Lower leg skin (tissue), 4 donors: ENCODE data around the gene NHLRC2. TPM values are rescaled to one million over a fixed set of nuclear protein-coding genes. Genes with fewer than 3 reads are reported as not detected.

Source experiments
- DNase-seq, 2 donors: peaks; one replicate each; pipeline ENCODE4 v3.0.0-alpha.2; 2019; ENCODE audit warnings: low spot score in 2 of 2
- H3K4me3 ChIP-seq: fragments of 200-600 bp; sonication (generic); 2 replicates; pipeline ENCODE4 v1.5.1; 2017; ENCODE audit warnings: mild to moderate bottlenecking, low read depth; ENCODE audit not compliant: poor library complexity, severe bottlenecking
- CTCF ChIP-seq, 3 donors: fragments of 450-650 bp; IDR thresholded peaks; one replicate each; pipeline ENCODE4 v1.5.1; 2016; ENCODE audit warnings: antibody characterized with exemption in 3 of 3, mild to moderate bottlenecking in 3 of 3, moderate library complexity in 2 of 3
- POLR2A ChIP-seq, 2 donors: fragments of 450-650 bp; IDR thresholded peaks; one replicate each; pipeline ENCODE4 v1.6.1; 2016 to 2017; ENCODE audit warnings: antibody characterized with exemption in 2 of 2, mild to moderate bottlenecking in 1 of 2, moderate library complexity in 1 of 2
- WGBS, 2 donors: methylation state at CpG; one replicate each; pipeline ENCODE4 v1.1.5; 2018; 5-methylcytosine and 5-hydroxymethylcytosine counted together
- intact Hi-C: fragments of 100-400 bp; cut with DNase I; formaldehyde crosslinking; loops from one replicate; pipeline ENCODE4 v1.15.0; 2023; ENCODE audit warnings: low total_unique reads
- total RNA-seq, 4 donors: library from RNA; depleted of rRNA; stranded (reverse); fragments of >200 nt; gene quantifications; one replicate each; pipeline ENCODE4 v1.1.0, GENCODE V29; 2016

The NHLRC2 gene
- total RNA-seq, 4 donors from 2014 or later = 18.9 to 71.2 (median 48.0) TPM

GRCh38 chr10:113907166-113907565, 52.7 kb downstream of the NHLRC2 start:
- 79 to 86% methylated on average over 3 of the region's 3 CpGs for WGBS, 2 donors
- no peak for TF ChIP-seq POLR2A (IDR thresholded peaks at IDR 0.05)
- TF ChIP-seq CTCF (IDR thresholded peaks at IDR 0.05) = no peak
- DNase-seq = no peak
- H3K4me3 ChIP-seq = no peak overlapping the region
- intact Hi-C loops = no loop called here

DNA sequence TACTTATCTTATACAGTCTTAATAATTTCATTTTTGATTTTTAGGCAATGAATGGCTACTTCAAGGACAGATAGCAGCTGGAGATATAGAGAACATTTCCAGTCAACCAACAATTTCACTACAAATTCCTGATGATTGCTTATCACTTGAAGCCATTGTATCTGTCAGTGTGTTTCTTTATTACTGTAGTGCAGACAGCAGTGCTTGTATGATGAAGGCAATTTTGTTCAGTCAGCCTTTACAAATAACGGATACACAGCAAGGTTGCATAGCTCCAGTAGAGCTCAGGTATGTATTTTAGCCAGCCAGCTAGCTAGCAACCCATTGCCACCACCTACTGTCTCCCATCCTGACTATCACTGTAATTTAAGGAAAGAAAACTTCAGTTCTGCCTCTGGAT, 53.8 kb downstream of the NHLRC2 start:
- WGBS, 2 donors = 90 to 100% methylated on average over 1 of the region's 1 CpG
- no peak for DNase-seq
- intact Hi-C loops = no loop called here
- no peak for TF ChIP-seq POLR2A (IDR thresholded peaks at IDR 0.05)
- no peak for TF ChIP-seq CTCF (IDR thresholded peaks at IDR 0.05)
- no peak overlapping the region for H3K4me3 ChIP-seq

DNA sequence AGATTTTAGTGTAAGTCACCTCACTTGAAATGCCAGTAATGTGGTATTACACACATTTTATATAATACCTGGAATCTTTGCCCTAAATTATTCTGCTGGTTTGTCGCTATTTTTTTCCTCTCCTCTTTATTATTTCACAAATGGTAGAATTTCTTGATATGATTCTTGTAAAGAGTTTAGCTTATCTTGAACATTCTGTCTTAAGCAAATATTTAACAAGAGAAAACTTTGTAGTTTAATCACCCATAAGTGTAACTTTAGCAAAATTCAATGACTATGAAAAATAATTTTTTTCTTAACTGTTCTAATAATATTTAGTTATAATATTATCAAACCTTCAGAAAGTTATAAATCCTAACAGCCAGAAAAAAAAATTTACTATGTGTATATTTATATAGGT, 56.7 kb downstream of the NHLRC2 start:
- 91 to 96% methylated on average over 1 of the region's 1 CpG for WGBS, 2 donors
- no peak overlapping the region for H3K4me3 ChIP-seq
- intact Hi-C loops = no loop called here
- TF ChIP-seq CTCF (IDR thresholded peaks at IDR 0.05) = no peak
- TF ChIP-seq POLR2A (IDR thresholded peaks at IDR 0.05) = no peak
- no peak for DNase-seq

DNA sequence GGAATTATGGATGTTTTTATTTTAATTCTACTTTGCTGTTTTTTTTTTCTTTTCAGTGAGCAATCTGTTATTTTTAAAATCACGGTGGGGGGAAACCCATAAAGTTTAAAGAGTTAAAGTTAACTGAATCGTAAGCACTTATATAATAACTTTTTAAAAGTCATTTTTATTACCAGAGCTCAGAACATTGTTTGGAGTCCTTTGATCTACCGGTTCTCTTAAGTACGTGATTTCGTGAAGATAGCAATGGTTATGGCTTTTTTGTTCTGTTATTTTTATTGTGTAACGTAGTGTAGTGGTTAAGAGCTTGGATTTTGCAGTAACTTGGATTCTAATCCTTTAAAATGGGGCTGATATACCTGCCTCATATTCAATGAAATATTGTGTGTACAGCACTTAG, 57.4 kb downstream of the NHLRC2 start:
- no peak for TF ChIP-seq CTCF (IDR thresholded peaks at IDR 0.05)
- no peak for TF ChIP-seq POLR2A (IDR thresholded peaks at IDR 0.05)
- 93 to 94% methylated on average over 6 of the region's 6 CpGs for WGBS, 2 donors
- intact Hi-C loops = no loop called here
- no peak overlapping the region for H3K4me3 ChIP-seq
- no peak for DNase-seq

DNA sequence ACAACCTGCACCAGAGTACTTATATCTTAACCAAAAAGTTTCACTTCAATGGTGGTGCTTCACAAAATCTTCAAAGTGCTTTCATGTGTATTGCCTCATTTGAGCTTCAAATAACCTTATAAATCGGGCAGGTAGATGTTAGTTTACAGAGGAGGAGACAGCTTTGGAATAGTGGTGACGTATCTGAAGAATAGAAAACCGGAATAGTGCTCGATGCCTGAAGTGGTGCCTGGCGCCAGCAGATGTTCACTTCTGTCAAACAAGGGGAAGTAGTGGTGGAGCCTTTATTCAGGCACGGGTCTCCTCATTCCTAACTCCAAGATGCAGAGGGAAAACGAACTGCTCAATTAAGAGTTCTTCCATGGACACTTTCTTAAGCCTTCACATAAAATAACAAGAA, 58.1 kb downstream of the NHLRC2 start:
- 92 to 96% methylated on average over 7 of the region's 7 CpGs for WGBS, 2 donors
- H3K4me3 ChIP-seq = no peak overlapping the region
- no peak for DNase-seq
- TF ChIP-seq CTCF (IDR thresholded peaks at IDR 0.05) = no peak
- intact Hi-C loops = no loop called here

DNA sequence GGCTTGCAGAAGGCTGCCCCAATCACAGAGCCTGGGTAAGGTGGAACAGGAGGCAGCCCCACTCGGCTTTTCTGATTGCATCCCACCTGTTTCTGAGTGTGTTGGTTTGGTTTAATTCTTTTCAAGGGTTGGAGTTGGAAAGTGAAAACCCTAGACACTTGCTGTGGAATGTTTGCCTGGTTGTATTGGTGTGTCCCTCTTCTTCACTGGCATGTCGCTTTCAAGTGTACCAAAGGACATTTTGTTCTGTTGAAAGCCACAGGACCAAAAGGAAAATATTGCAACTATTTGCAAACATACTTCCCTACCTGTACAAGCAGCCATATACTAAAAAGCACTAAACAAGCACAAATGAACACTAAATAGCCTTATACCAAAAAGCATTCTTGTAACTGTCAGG, 60.5 kb downstream of the NHLRC2 start:
- no peak for TF ChIP-seq CTCF (IDR thresholded peaks at IDR 0.05)
- TF ChIP-seq POLR2A (IDR thresholded peaks at IDR 0.05) = no peak
- H3K4me3 ChIP-seq = no peak overlapping the region
- DNase-seq = no peak
- WGBS, 2 donors = 86 to 98% methylated on average over 2 of the region's 2 CpGs
- intact Hi-C loops = no loop called here
